Suppressor macrophage (primary cell): ENCODE data around the gene TRAPPC4.
"Not testable (repeated sequence)": the region's sequence is repeated elsewhere in the genome, so short reads cannot be mapped to it uniquely, and the experiment has no call there.

Experiments
- DNase-seq, 4 experiments: peaks; one replicate each; pipeline ENCODE4 v3.0.0-alpha.2; 2020 to 2022
- total RNA-seq, 17 experiments: gene quantifications; one replicate each; lab custom pipeline; 2026; ENCODE audit warnings: mixed read lengths in 6 of 17, inconsistent platforms in 3 of 17; lab: John Stamatoyannopoulos, UW

TRAPPC4 gene
- total RNA-seq: 16.6 to 31.0 (median 22.9) reads per million in 17 experiments

DNA sequence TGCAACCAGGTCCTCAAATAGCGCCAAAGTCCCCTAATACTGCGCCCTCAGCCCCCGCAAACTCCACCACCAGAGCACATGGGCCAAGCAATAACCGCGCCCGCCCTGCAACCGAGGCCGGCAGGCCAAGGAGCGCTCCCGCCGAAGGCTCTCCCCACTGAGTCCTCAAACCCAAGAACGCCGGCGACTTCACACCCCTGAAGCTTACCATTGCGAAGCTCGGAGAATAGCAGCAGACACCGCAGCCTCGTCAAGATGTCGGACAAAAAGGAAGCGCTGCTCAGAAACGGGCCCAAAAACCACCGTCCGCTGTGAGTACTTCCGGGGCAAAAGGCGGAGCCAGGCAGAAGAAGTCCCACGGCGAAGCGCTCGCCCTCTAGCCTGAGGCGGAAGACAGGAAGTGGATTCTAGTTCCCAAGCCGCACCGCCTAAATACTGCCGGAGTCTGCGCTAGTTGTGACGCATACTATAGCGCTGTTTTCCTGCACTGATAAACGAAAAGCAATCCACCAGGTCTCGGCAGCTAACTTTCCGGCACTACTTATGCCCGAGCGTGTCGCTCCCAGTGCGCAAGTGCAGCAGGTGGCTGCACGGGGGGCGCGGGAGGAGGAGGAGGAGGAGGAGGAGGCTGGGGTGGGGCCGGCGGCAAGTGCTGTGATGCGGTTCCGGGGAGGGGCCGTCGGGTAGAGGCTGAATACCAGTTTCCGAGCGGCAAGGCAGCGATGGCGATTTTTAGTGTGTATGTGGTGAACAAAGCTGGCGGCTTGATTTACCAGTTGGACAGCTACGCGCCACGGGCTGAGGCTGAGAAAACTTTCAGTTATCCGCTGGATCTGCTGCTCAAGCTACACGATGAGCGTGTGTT, at the start of gene TRAPPC4, which contains the start of gene RPS25:
Gene TRAPPC4 (plus strand): TSS at position 693 of the 865 bp plus-strand sequence. CDS start 30 bp downstream, at position 723.
Gene RPS25 (minus strand): TSS at position 270 of the 865 bp plus-strand sequence. CDS start 59 bp downstream, at position 211.
- DNase-seq: peak; percentile 96 to 98 (median 96)

- not testable (repeated sequence) for DNase-seq
Observed at GRCh38 chr11:118969508-118969907, 49.1 kb upstream of the TRAPPC4 start.

DNA sequence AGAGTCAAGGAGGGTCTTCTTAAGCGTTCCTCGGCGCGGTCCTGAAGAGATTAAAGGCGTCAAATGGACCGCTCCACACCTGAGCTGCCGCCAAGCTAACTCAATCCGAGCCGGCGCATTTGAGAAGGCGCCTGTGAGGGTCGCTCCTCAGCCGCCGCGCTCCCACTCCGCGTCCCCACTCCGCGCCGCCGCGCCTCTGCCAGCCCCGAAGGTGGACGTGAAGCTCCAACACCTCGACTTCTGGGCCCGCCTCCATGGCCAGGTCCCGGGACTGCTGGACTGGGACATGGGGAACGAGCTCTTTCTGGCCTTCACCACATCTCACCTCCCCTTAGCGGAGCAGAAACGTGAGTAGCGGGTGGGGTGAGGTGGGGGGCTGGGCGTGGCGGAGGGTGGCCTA, 46.9 kb upstream of the TRAPPC4 start, which contains the start of gene FOXR1:
Gene FOXR1 (plus strand): TSS at position 116 of the 400 bp plus-strand sequence. CDS start 171 bp downstream, at position 287.
- DNase-seq: no peak

- no peak for DNase-seq
Observed at GRCh38 chr11:118973985-118974384, 44.6 kb upstream of the TRAPPC4 start.

GRCh38 chr11:118975771-118976709, 42.5 kb upstream of the TRAPPC4 start:
- DNase-seq: no peak

DNA sequence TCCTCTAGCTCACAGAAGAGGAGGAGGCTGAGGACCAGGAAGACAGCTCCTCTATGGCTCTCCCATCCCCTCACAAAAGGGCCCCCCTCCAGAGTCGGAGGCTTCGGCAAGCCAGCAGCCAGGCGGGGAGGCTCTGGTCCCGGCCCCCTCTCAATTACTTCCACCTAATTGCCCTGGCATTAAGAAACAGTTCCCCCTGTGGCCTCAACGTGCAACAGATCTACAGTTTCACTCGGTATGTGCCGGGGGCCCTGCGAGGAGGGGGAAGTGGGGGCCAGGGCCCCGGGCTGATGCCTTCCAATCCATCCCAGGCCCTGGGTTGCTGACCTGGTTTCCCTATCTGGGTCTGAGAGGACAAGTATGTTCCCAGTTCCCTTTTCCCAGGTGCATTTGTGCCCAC, 39.1 kb upstream of the TRAPPC4 start:
- DNase-seq: peak in 2 of 4 experiments; percentile 7 to 18

GRCh38 chr11:118980191-118980881, 38.2 kb upstream of the TRAPPC4 start:
- DNase-seq: peak; percentile 67 to 84 (median 80)

- DNase-seq: not testable (repeated sequence)
Observed at GRCh38 chr11:118984337-118984736, 34.2 kb upstream of the TRAPPC4 start.

- no peak for DNase-seq
Observed at GRCh38 chr11:118984825-118985224, 33.7 kb upstream of the TRAPPC4 start.

DNA sequence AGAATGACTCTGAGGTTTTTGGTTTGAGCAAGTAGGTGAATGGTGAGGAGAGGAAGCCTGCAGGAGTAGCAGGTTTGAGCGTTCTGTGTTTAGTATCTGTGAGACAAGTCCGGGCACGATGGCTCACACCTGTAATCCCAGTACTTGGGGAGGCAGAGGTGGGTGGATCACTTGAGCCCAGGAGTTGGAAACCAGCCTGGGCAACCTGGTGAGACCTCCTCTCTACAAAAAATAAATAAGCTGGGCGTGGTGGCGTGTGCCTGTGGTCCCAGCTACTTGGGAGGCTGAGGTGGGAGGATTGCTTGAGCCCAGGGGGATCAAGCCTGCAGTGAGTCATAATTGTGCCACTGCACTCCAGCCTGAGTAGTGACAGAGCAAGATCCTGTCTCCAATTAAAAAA, 30.3 kb upstream of the TRAPPC4 start:
- no peak for DNase-seq

DNA sequence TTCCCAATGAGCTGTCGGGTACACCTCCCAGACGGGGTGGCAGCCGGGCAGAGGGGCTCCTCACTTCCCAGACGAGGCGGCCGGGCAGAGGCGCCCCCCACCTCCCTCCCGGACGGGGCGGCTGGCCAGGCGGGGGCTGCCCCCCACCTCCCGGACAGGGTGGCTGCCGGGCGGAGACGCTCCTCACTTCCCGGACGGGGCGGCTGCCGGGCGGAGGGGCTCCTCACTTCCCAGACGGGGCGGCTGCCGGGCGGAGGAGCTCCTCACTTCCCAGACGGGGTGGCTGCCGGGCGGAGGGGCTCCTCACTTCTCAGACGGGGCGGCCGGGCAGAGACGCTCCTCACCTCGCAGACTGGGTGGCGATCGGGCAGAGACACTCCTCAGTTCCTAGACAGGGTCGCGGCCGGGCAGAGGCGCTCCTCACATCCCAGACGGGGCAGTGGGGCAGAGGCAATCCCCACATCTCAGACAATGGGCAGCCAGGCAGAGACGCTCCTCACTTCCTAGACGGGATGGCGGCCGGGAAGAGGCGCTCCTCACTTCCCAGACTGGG, 27.0 kb upstream of the TRAPPC4 start:
- DNase-seq: not testable (repeated sequence)

DNA sequence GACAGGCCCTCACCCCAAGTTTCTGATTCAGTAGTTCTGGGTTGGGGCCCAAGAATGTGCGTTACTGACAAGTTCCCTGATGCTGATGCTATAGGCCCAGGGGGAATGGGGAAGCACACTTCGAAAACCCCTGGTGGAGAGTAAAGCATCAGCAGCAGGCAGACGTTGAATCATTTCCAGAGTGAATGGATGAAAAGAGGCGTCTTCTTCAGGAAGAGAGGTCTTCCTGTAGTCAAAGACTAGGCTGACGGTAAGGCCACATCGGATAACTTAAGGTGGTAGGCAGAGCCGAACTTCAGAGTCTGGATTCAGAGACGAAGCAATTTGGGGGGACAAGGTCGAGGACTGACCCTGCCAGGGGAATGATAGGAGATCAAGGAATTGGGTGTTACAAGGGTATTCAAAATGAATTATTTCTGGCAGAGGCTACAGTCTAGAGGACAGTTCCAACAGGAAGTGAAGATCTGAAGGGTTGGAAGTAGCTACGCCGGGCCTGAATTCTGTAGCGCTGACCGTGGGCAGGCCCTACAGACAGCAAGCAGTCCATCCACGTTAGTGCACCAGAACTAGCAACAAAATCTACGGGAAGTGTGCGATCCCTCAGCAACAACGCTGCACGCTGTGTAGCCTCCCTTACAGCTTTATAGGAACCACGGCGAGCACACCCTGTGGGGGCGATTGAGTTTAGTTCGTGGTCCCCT, 21.5 kb upstream of the TRAPPC4 start:
- DNase-seq: peak; percentile 51 to 73 (median 58)

GRCh38 chr11:118997627-118998387, 20.8 kb upstream of the TRAPPC4 start, which contains the start of gene CENATAC:
CENATAC (plus strand) TSS chr11:118998138; CDS start chr11:118998198, 60 bp downstream.
- DNase-seq: peak; percentile 97 to 99 (median 98)

DNA sequence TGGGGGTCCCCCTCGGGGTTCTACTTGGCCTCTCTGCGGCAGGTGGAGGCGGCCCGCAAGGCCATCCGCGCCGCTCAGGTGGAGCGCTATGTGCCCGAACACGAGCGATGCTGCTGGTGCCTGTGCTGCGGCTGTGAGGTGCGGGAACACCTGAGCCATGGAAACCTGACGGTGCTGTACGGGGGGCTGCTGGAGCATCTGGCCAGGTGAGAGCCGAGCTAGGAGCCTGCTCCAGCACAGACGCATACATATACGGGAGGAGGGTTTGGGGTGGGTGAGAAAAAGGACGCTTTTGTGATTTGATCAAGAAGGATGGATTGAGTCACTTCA, 20.2 kb upstream of the TRAPPC4 start:
- no peak for DNase-seq

- no peak for DNase-seq
Observed at GRCh38 chr11:118998822-118999221, 19.7 kb upstream of the TRAPPC4 start.

- no peak for DNase-seq
Observed at GRCh38 chr11:119000906-119001305, 17.7 kb upstream of the TRAPPC4 start.

GRCh38 chr11:119006656-119007055, 11.9 kb upstream of the TRAPPC4 start:
- DNase-seq: no peak

GRCh38 chr11:119011476-119012053, 7.0 kb upstream of the TRAPPC4 start:
- DNase-seq: no peak

- no peak for DNase-seq
Observed at GRCh38 chr11:119012629-119013170, 5.9 kb upstream of the TRAPPC4 start.
